GM19099 (cell line): ENCODE measurements around the gene ERBIN.

ENCODE experiments used
- POLR2A ChIP-seq: IDR thresholded peaks from 3 replicates; pipeline ENCODE4 v1.6.1; 2011; ENCODE audit warnings: low read depth; ENCODE audit not compliant: insufficient read length; ENCODE audit errors: extremely low read depth

The ERBIN gene

GRCh38 chr5:65986050-65986451, 59.7 kb downstream of the ERBIN start:
- no peak for TF ChIP-seq POLR2A

GRCh38 chr5:65986796-65987195, 60.4 kb downstream of the ERBIN start:
- no peak for TF ChIP-seq POLR2A

GRCh38 chr5:65987982-65988381, 61.6 kb downstream of the ERBIN start:
- no peak for TF ChIP-seq POLR2A

- no peak for TF ChIP-seq POLR2A
Observed at GRCh38 chr5:65989158-65989557, 62.8 kb downstream of the ERBIN start.

- no peak for TF ChIP-seq POLR2A
Observed at GRCh38 chr5:65992630-65993029, 66.3 kb downstream of the ERBIN start.

- no peak for TF ChIP-seq POLR2A
Observed at GRCh38 chr5:65994117-65994786, 67.9 kb downstream of the ERBIN start.

GRCh38 chr5:65999061-65999723, 72.8 kb downstream of the ERBIN start:
- no peak for TF ChIP-seq POLR2A

GRCh38 chr5:66001952-66002351, 75.6 kb downstream of the ERBIN start:
- no peak for TF ChIP-seq POLR2A

GRCh38 chr5:66002415-66002814, 76.0 kb downstream of the ERBIN start:
- TF ChIP-seq POLR2A, result no peak

GRCh38 chr5:66004216-66004615, 77.8 kb downstream of the ERBIN start:
- no peak for TF ChIP-seq POLR2A

GRCh38 chr5:66009277-66009676, 82.9 kb downstream of the ERBIN start:
- no peak for TF ChIP-seq POLR2A

GRCh38 chr5:66010476-66010875, 84.1 kb downstream of the ERBIN start:
- no peak for TF ChIP-seq POLR2A

GRCh38 chr5:66012271-66012670, 85.9 kb downstream of the ERBIN start:
- TF ChIP-seq POLR2A, result no peak

GRCh38 chr5:66013397-66013796, 87.0 kb downstream of the ERBIN start:
- TF ChIP-seq POLR2A, result no peak

GRCh38 chr5:66013906-66014305, 87.5 kb downstream of the ERBIN start:
- no peak for TF ChIP-seq POLR2A

- TF ChIP-seq POLR2A, result no peak
Observed at GRCh38 chr5:66015196-66015960, 89.0 kb downstream of the ERBIN start.
